KMS-11 (cell line): ENCODE results near the gene KLRF1.

Experiments used
- H2AFZ ChIP-seq: fragments of 200-600 bp; sonication (generic); 2 replicates; pipeline ENCODE4 v1.6.1; 2016; ENCODE audit warnings: antibody characterized with exemption, mixed run types, low read depth
- H3K27ac ChIP-seq: fragments of 200-600 bp; sonication (generic); 2 replicates; pipeline ENCODE4 v1.6.1; 2016; ENCODE audit warnings: mild to moderate bottlenecking, mixed run types
- H3K27me3 ChIP-seq: fragments of 200-600 bp; sonication (generic); 2 replicates; pipeline ENCODE4 v1.6.1; 2017; ENCODE audit warnings: mild to moderate bottlenecking, low read depth, mixed run types, moderate library complexity; ENCODE audit not compliant: insufficient read depth
- H3K36me3 ChIP-seq: fragments of 200-600 bp; sonication (generic); 2 replicates; pipeline ENCODE4 v1.6.1; 2017; ENCODE audit warnings: mild to moderate bottlenecking, mixed run types; ENCODE audit not compliant: insufficient read depth
- H3K4me1 ChIP-seq: fragments of 200-600 bp; sonication (generic); 2 replicates; pipeline ENCODE4 v1.6.1; 2016; ENCODE audit warnings: mild to moderate bottlenecking, low read depth, mixed run types; ENCODE audit not compliant: poor library complexity, severe bottlenecking
- H3K4me2 ChIP-seq: fragments of 200-600 bp; sonication (generic); 2 replicates; pipeline ENCODE4 v1.7.0; 2016; ENCODE audit warnings: mild to moderate bottlenecking, mixed run types
- H3K4me3 ChIP-seq: fragments of 200-600 bp; sonication (generic); IDR thresholded peaks from 2 replicates; pipeline ENCODE4 v1.6.1; 2017; ENCODE audit warnings: low read depth, low read length, mixed read lengths; ENCODE audit not compliant: insufficient read depth
- H3K79me2 ChIP-seq: fragments of 200-600 bp; sonication (generic); 2 replicates; pipeline ENCODE4 v1.6.1; 2016; ENCODE audit warnings: low read depth, mixed run types; ENCODE audit not compliant: insufficient read depth
- H3K9ac ChIP-seq: fragments of 200-600 bp; sonication (generic); 2 replicates; pipeline ENCODE4 v1.6.1; 2016; ENCODE audit warnings: mild to moderate bottlenecking, mixed run types
- H4K20me1 ChIP-seq: fragments of 200-600 bp; sonication (generic); 2 replicates; pipeline ENCODE4 v1.6.1; 2016; ENCODE audit warnings: mild to moderate bottlenecking, mixed run types; ENCODE audit not compliant: insufficient read depth
- CTCF ChIP-seq: fragments of 200-600 bp; sonication (generic); conservative IDR thresholded peaks from 2 replicates; pipeline ENCODE4 v1.6.1; 2017; ENCODE audit warnings: low read depth, mild to moderate bottlenecking, antibody characterized with exemption, low read length, moderate library complexity, mixed read lengths

KLRF1 gene

GRCh38 chr12:9881988-9882387, 54.7 kb downstream of the KLRF1 start:
- no peak overlapping the region for H3K4me3 ChIP-seq
- no peaks in the 10 kb centered on the region for H4K20me1 ChIP-seq
- H3K36me3 ChIP-seq = no peaks in the 10 kb centered on the region
- no peaks in the 10 kb centered on the region for H3K4me1 ChIP-seq
- no peak overlapping the region for H3K4me2 ChIP-seq
- no peak overlapping the region for H3K27ac ChIP-seq
- H3K79me2 ChIP-seq = no peaks in the 10 kb centered on the region
- no peak overlapping the region for H3K9ac ChIP-seq
- no peak for TF ChIP-seq CTCF
- H3K27me3 ChIP-seq = no peaks in the 10 kb centered on the region
- H2AFZ ChIP-seq = no peak overlapping the region

- Histone ChIP-seq H3K79me2 (no peaks in the 10 kb centered on the region), H4K20me1 (no peaks in the 10 kb centered on the region), H3K27me3 (no peaks in the 10 kb centered on the region), H3K9ac (no peak overlapping the region), H3K27ac (no peak overlapping the region), H3K4me1 (no peaks in the 10 kb centered on the region), H2AFZ (no peak overlapping the region), H3K4me3 (no peak overlapping the region), H3K36me3 (no peaks in the 10 kb centered on the region), H3K4me2 (no peak overlapping the region)
- no peak for TF ChIP-seq CTCF
Measured at GRCh38 chr12:9883175-9883574, 55.9 kb downstream of the KLRF1 start.

GRCh38 chr12:9888665-9889273, 61.5 kb downstream of the KLRF1 start:
- TF ChIP-seq CTCF = no peak
- no peaks in the 10 kb centered on the region for H4K20me1 ChIP-seq
- H2AFZ ChIP-seq = no peak overlapping the region
- H3K36me3 ChIP-seq = no peaks in the 10 kb centered on the region
- H3K79me2 ChIP-seq = no peaks in the 10 kb centered on the region
- H3K27ac ChIP-seq = no peak overlapping the region
- H3K4me2 ChIP-seq = no peak overlapping the region
- no peaks in the 10 kb centered on the region for H3K4me1 ChIP-seq
- no peak overlapping the region for H3K4me3 ChIP-seq
- H3K9ac ChIP-seq = no peak overlapping the region
- H3K27me3 ChIP-seq = no peaks in the 10 kb centered on the region
